ENCODE data around the gene PANK4.

PANK4 gene

GRCh38 chr1:2516124-2516523 lies 10.3 kb downstream of the PANK4 start:
- DNase-seq (ENCODE audit: low read depth), result no peak
- H3K4me3 ChIP-seq (ENCODE audit: control insufficient read depth, low read depth, low read length), result no peak overlapping the region
- no peak for TF ChIP-seq CTCF (conservative IDR thresholded peaks at IDR 0.05; ENCODE audit: control insufficient read depth, insufficient read depth, low read depth, low read length)

GRCh38 chr1:2515763-2516080 lies 10.7 kb downstream of the PANK4 start:
- H3K4me3 ChIP-seq (ENCODE audit: control insufficient read depth, low read depth, low read length), result no peak overlapping the region
- DNase-seq (ENCODE audit: low read depth), result no peak
- TF ChIP-seq CTCF (conservative IDR thresholded peaks at IDR 0.05; ENCODE audit: control insufficient read depth, insufficient read depth, low read depth, low read length), result no peak

- H3K4me3 ChIP-seq (ENCODE audit: control insufficient read depth, low read depth, low read length), result no peak overlapping the region
- no peak for DNase-seq (ENCODE audit: low read depth)
- peak; percentile 4 for TF ChIP-seq CTCF (conservative IDR thresholded peaks at IDR 0.05; ENCODE audit: control insufficient read depth, insufficient read depth, low read depth, low read length)
Observed at GRCh38 chr1:2514863-2515762, 11.3 kb downstream of the PANK4 start.

GRCh38 chr1:2513939-2514652 lies 12.3 kb downstream of the PANK4 start:
- DNase-seq (ENCODE audit: low read depth), result no peak
- no peak for TF ChIP-seq CTCF (conservative IDR thresholded peaks at IDR 0.05; ENCODE audit: control insufficient read depth, insufficient read depth, low read depth, low read length)
- no peak overlapping the region for H3K4me3 ChIP-seq (ENCODE audit: control insufficient read depth, low read depth, low read length)

- TF ChIP-seq CTCF (conservative IDR thresholded peaks at IDR 0.05; ENCODE audit: control insufficient read depth, insufficient read depth, low read depth, low read length), result no peak
- no peak for DNase-seq (ENCODE audit: low read depth)
Observed at GRCh38 chr1:2512862-2513421, 13.5 kb downstream of the PANK4 start.

GRCh38 chr1:2510366-2511155 lies 15.8 kb downstream of the PANK4 start:
- no peak for TF ChIP-seq CTCF (conservative IDR thresholded peaks at IDR 0.05; ENCODE audit: control insufficient read depth, insufficient read depth, low read depth, low read length)
- H3K4me3 ChIP-seq (ENCODE audit: control insufficient read depth, low read depth, low read length), result no peak overlapping the region
- DNase-seq (ENCODE audit: low read depth), result no peak

More at GRCh38 chr1:2512862-2513421, 13.5 kb downstream of the PANK4 start:
- H3K4me3 ChIP-seq (ENCODE audit: control insufficient read depth, low read depth, low read length), result no peak overlapping the region
